ENCODE measurements around the gene TUB.

DNA sequence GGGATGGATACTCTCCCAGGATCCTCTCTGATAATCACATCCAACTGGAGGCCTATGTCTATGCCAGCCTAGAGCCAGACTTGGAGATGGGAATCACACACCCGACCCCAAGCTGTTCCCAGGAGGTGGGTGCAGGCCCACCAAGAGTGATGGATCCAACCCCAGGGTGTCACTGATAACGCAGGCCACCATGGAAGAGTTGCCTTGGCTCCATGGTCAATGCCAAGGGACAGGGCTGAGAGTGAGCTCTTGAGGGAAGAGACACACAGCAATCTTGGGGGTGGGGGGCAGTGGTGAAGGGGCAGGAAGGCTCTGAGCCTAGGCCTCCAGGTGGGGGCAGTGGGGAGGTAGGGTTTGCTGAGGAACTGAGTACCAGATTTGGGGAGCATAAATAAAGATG is 16.9 kb downstream of the TUB start:
- TF ChIP-seq EZH2phosphoT487 (IDR thresholded peaks at IDR 0.05; ENCODE audit: borderline replicate concordance, low read length), result no peak
- TF ChIP-seq, protein P1, sequence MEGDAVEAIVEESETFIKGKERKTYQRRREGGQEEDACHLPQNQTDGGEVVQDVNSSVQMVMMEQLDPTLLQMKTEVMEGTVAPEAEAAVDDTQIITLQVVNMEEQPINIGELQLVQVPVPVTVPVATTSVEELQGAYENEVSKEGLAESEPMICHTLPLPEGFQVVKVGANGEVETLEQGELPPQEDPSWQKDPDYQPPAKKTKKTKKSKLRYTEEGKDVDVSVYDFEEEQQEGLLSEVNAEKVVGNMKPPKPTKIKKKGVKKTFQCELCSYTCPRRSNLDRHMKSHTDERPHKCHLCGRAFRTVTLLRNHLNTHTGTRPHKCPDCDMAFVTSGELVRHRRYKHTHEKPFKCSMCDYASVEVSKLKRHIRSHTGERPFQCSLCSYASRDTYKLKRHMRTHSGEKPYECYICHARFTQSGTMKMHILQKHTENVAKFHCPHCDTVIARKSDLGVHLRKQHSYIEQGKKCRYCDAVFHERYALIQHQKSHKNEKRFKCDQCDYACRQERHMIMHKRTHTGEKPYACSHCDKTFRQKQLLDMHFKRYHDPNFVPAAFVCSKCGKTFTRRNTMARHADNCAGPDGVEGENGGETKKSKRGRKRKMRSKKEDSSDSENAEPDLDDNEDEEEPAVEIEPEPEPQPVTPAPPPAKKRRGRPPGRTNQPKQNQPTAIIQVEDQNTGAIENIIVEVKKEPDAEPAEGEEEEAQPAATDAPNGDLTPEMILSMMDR (conservative IDR thresholded peaks at IDR 0.05; ENCODE audit: low read depth, low read length), result no peak
